Keratinocyte (primary cell): ENCODE data around the gene ITPR2.

Experiments
- CTCF ChIP-seq, 3 experiments: IDR thresholded peaks in 1 of 3; conservative IDR thresholded peaks in 1 of 3; optimal IDR thresholded peaks in 1 of 3; 2 replicates in 2 of 3; 3 replicates in 1 of 3; pipeline versions ENCODE3 to v1.5.1; 2011; ENCODE audit warnings: low read length in 3 of 3, mild to moderate bottlenecking in 3 of 3, moderate library complexity in 2 of 3, control low read depth in 1 of 3, inconsistent platforms in 1 of 3; ENCODE audit not compliant: insufficient read depth in 2 of 3; ENCODE audit errors: extremely low read depth in 1 of 3
- EZH2 ChIP-seq: IDR thresholded peaks from one replicate; pipeline ENCODE4 v1.6.1; 2012; ENCODE audit warnings: inconsistent platforms, mild to moderate bottlenecking, low read length, moderate library complexity

GRCh38 chr12:26473291-26473690, 359.7 kb downstream of the ITPR2 start:
- TF ChIP-seq CTCF (optimal IDR thresholded peaks at IDR 0.05 in 1 of 3, IDR thresholded peaks at IDR 0.05 in 1 of 3, conservative IDR thresholded peaks at IDR 0.05 in 1 of 3; ENCODE audit: extremely low read depth in 1 of 3, insufficient read depth in 2 of 3, low read length in 3 of 3), result no peak
- no peak for TF ChIP-seq EZH2
